Retinal pigment epithelial cell (primary cell): ENCODE measurements around the gene SEC14L5.

Experiments used
- DNase-seq: peaks from one replicate; pipeline ENCODE4 v3.0.0-alpha.2; 2010; ENCODE audit warnings: low read depth
- H3K4me3 ChIP-seq: 2 replicates; pipeline ENCODE4 v1.5.1; 2011; ENCODE audit warnings: mild to moderate bottlenecking, low read length, control low read depth, moderate library complexity
- TF ChIP-seq, protein P1 (sequence below): conservative IDR thresholded peaks from 2 replicates; pipeline ENCODE4 v1.5.1; 2011; ENCODE audit warnings: low read depth, low read length, control low read depth, inconsistent platforms

The SEC14L5 gene

DNA sequence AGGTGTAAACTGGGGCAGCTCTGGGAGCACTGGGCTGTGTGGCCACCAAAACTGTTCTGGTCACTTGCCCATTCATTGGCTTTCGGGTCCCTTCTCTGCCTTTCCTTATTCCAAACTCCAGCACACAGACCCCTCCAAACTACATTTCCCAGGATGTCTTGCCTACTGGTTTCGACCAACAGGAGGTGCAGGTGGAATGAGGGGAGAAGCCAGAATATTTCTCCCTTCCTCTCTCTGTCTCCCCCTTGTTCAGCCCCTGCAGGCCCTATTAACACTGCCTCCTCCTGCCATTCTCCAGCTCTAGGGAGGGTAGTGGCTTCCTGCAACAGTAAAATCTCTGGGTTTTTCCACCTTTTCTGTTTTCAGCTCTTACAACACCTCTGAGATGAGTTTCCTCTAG is 88.8 kb downstream of the SEC14L5 start:
- TF ChIP-seq, protein P1, sequence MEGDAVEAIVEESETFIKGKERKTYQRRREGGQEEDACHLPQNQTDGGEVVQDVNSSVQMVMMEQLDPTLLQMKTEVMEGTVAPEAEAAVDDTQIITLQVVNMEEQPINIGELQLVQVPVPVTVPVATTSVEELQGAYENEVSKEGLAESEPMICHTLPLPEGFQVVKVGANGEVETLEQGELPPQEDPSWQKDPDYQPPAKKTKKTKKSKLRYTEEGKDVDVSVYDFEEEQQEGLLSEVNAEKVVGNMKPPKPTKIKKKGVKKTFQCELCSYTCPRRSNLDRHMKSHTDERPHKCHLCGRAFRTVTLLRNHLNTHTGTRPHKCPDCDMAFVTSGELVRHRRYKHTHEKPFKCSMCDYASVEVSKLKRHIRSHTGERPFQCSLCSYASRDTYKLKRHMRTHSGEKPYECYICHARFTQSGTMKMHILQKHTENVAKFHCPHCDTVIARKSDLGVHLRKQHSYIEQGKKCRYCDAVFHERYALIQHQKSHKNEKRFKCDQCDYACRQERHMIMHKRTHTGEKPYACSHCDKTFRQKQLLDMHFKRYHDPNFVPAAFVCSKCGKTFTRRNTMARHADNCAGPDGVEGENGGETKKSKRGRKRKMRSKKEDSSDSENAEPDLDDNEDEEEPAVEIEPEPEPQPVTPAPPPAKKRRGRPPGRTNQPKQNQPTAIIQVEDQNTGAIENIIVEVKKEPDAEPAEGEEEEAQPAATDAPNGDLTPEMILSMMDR: no peak
- no peak overlapping the region for H3K4me3 ChIP-seq
- DNase-seq: no peak

DNA sequence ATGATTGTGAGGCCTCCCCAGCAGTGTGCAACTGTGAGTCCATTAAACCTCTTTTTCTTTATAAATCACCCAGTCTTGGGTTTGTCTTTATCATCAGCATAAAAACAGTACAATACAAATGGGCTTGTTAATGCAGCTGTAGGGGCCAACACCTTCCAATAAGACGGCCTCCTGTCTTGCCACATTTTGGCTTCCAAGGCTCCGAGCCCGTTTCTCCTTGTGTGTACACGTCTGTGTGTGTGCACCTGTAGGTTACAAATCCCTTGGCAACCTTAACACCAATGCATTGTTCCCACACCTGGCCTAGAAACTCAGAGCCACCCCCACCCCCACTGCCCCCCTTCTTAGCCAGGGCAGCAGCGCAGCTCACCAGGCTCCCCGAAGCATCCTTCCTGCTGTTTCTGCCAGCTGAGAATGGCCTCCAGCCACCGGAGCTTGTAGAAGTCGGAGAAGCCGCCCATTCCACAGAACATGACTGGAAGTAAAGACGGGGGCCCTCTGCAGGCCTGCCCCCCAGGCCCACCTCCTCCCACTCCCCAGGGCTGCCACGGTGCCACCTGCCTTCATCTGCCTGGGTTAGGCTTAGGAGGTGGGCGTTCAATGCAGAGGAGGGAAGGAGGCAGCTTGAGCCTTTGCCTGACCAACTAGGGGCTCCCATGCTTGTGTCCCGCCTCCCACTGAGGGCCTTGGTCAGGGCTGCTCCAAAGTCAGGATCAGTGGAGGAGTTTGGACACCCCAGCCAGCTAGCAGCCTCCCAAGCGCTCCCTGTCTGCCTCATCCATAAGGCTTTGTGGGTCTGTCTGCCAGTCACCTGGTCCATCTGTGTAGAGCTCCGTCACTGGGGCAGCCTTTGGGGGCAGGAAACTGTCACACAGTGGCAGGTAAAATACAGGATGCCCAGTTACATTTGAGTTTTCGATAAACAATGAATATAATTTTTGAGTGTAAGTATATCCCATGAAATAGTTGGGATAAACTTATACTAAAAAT is 97.0 kb downstream of the SEC14L5 start:
- DNase-seq: no peak
- no peak overlapping the region for H3K4me3 ChIP-seq
- TF ChIP-seq, protein P1: no peak

DNA sequence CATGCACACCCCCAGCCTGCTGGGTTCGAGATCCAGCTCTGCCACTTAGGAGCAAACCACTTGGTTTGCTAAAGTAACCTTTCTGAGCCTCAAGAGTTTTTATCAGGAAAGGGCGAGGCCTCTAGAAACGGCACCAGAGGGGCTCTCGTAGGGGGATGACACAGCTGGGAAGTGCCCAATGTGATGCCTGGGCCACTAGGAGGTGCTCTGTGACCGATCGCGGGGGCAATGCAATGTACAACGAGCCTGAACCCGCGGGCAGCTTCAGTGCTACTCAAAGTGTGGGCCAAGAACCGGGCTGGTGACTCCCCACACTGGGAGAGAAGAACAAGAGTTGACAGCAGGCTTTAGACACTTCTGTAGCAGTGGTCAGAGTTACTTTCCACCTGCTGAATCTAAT is 98.2 kb downstream of the SEC14L5 start:
- TF ChIP-seq, protein P1: peak; percentile 55
- DNase-seq: no peak
- no peak overlapping the region for H3K4me3 ChIP-seq

- TF ChIP-seq, protein P1: peak; percentile 39
These were observed 100.3 kb downstream of the SEC14L5 start for GRCh38 chr16:5058476-5058875.

DNA sequence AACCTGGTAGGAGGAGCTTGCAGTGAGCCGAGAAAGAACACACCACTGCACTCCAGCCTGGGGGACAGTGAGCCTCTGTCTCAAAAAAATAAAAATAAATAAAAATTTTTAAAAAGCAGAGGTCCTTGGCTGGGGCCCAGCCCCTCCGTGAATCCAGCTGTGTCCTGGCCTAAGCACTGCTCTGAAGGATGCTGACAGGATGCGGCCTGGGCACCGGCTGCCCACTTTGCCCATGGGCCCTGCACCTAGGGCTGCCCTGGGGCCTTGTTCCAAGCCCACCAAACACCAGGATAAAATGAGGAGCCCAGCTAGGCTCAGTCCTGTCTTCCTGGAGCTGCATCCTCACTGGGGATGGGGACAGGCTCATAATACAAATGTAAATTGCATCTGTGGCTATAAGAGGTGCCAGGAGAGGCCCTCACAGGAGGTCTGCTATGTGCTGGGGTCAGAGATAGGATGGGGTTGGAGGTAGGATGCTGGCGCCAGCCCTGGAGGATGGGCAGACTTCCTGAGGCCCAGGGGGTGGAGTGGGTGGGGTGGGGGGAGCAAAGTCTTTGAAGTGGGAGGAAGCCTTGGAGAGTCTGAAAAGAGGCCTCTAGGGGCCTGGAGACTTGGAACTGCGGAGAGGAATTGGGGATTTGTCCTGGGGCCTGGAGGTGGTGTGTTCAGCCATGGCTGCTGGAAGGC is 101.4 kb downstream of the SEC14L5 start:
- H3K4me3 ChIP-seq: no peak overlapping the region
- TF ChIP-seq, protein P1: no peak
- no peak for DNase-seq

More at GRCh38 chr16:5058476-5058875, 100.3 kb downstream of the SEC14L5 start:
- H3K4me3 ChIP-seq: no peak overlapping the region
- no peak for DNase-seq

DNA sequence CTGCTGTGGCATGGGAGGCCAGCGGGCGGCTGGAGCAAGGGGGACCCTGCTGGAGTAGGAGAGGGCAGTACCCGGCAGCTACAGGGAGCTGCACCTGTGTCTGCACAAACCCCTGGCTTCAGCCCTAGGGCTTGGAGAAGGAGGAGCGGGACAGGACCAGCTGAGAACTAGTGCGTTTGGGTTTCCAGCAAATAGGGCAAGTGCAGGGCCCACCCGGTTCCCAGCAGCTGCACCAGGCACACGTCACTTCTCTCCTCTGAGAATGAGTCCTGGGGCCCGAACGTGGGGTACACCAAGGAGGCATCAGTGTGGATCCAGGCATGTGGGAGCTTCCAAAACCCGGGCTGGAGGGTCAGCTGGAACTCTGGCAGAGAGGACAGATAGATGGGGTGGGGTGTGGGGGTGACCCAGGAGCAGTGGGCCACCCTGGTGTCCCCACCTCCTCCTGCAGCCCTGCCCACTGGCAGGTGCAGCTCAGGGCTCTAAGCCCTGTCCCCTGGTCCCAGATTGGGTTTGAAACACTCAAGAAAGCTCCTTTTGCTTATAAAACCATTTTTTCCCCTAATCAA is 102.0 kb downstream of the SEC14L5 start:
- DNase-seq: no peak
- TF ChIP-seq, protein P1: no peak
- H3K4me3 ChIP-seq: no peak overlapping the region
